Keratinocyte (primary cell): ENCODE results near the gene ZC3H8.

Source experiments
- EZH2 ChIP-seq: IDR thresholded peaks from one replicate; pipeline ENCODE4 v1.6.1; 2012; ENCODE audit warnings: inconsistent platforms, mild to moderate bottlenecking, low read length, moderate library complexity
- TF ChIP-seq, protein P1 (sequence below), 3 experiments: IDR thresholded peaks in 1 of 3; conservative IDR thresholded peaks in 1 of 3; optimal IDR thresholded peaks in 1 of 3; 2 replicates in 2 of 3; 3 replicates in 1 of 3; pipeline versions ENCODE3 to v1.5.1; 2011; ENCODE audit warnings: low read length in 3 of 3, mild to moderate bottlenecking in 3 of 3, moderate library complexity in 2 of 3, control low read depth in 1 of 3, inconsistent platforms in 1 of 3; ENCODE audit not compliant: insufficient read depth in 2 of 3; ENCODE audit errors: extremely low read depth in 1 of 3

DNA sequence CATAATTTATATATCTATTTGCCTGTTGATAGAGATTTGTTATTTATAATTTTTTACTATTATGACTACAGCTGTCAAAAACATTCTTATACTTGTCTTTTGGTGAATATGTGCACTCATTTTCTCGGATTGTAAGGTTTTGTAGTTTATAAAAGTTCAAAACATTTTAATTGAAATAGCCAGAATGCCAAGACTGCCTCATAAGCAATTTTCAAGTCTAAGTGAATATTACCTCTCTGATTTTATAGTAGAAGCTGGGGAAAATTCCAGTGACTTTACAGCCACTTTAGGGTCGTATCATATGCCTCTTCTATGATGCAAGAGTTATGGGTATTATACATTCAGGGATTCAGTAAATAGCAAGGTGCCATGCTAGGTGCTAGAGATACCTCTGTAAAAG is 41.6 kb upstream of the ZC3H8 start:
- TF ChIP-seq EZH2: no peak
- TF ChIP-seq, protein P1, sequence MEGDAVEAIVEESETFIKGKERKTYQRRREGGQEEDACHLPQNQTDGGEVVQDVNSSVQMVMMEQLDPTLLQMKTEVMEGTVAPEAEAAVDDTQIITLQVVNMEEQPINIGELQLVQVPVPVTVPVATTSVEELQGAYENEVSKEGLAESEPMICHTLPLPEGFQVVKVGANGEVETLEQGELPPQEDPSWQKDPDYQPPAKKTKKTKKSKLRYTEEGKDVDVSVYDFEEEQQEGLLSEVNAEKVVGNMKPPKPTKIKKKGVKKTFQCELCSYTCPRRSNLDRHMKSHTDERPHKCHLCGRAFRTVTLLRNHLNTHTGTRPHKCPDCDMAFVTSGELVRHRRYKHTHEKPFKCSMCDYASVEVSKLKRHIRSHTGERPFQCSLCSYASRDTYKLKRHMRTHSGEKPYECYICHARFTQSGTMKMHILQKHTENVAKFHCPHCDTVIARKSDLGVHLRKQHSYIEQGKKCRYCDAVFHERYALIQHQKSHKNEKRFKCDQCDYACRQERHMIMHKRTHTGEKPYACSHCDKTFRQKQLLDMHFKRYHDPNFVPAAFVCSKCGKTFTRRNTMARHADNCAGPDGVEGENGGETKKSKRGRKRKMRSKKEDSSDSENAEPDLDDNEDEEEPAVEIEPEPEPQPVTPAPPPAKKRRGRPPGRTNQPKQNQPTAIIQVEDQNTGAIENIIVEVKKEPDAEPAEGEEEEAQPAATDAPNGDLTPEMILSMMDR (optimal IDR thresholded peaks at IDR 0.05 in 1 of 3, IDR thresholded peaks at IDR 0.05 in 1 of 3, conservative IDR thresholded peaks at IDR 0.05 in 1 of 3; ENCODE audit: extremely low read depth in 1 of 3, insufficient read depth in 2 of 3, low read length in 3 of 3): no peak
